ENCODE measurements around the gene RS1. TPM values are rescaled to one million over a fixed set of nuclear protein-coding genes. Genes with fewer than 3 reads are reported as not detected.

Gene RS1
- total RNA-seq, 2 experiments from 2014 or later = not detected

GRCh38 chrX:18643853-18644252 lies 28.1 kb downstream of the RS1 start:
- CTCF ChIA-PET (ENCODE audit: unreplicated experiment) = no interaction called here
- H3K4me3 ChIP-seq (ENCODE audit: low read depth, low read length, poor library complexity, severe bottlenecking) = no peak overlapping the region
- no TSS peak for BruUV-seq (replicated peaks)
- H4K20me1 ChIP-seq (ENCODE audit: insufficient read depth, low read length) = no peaks in the 10 kb centered on the region
- TF ChIP-seq CTCF (conservative IDR thresholded peaks at IDR 0.05; ENCODE audit: low read length) = no peak
- TF ChIP-seq EZH2phosphoT487 (IDR thresholded peaks at IDR 0.05; ENCODE audit: borderline replicate concordance, low read depth, low read length) = no peak
- H3K4me2 ChIP-seq (ENCODE audit: low read length) = no peak overlapping the region
- no peaks in the 10 kb centered on the region for H3K9me2 ChIP-seq (ENCODE audit: insufficient read depth, low read length)
- no peak overlapping the region for H3K27ac ChIP-seq (ENCODE audit: low read depth, low read length, poor library complexity, severe bottlenecking)
- H3K79me2 ChIP-seq (ENCODE audit: insufficient read depth, low read depth, low read length) = no peaks in the 10 kb centered on the region
- no peaks in the 10 kb centered on the region for H3K9me3 ChIP-seq (ENCODE audit: low read length)
- intact Hi-C loops (cut with micrococcal nuclease; ENCODE audit: unreplicated experiment) = no loop called here
- POLR2A ChIA-PET = no interaction called here
- DNase-seq (ENCODE audit: low spot score) = no peak
- no peaks in the 10 kb centered on the region for H3K4me1 ChIP-seq (ENCODE audit: insufficient read depth, low read length, poor library complexity, severe bottlenecking)
- no peak overlapping the region for H2AFZ ChIP-seq (ENCODE audit: low read length)
- H3K36me3 ChIP-seq (ENCODE audit: insufficient read depth, low read length) = no peaks in the 10 kb centered on the region

DNA sequence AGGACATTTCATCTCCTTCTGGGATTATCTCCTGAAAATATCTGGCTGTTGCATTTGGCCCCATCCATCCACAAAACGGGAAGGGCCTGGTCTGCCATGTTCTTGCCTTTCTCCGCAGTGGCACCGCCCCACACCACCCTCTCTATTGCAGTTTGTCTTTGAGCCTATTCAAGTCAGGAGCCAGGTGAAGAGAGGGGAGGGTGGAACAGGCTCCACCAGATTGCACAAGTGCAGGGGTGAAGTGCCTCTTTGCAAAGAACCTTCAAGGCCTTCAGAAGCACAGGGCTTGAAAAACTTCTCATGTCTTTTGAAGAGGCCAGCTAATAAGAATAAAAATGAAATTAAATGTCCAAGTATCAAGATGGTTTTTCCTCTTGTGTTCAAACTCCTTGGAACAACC lies 28.7 kb downstream of the RS1 start:
- intact Hi-C loops (cut with micrococcal nuclease; ENCODE audit: unreplicated experiment) = no loop called here
- Histone ChIP-seq H4K20me1 (ENCODE audit: insufficient read depth, low read length) (no peaks in the 10 kb centered on the region), H3K36me3 (ENCODE audit: insufficient read depth, low read length) (no peaks in the 10 kb centered on the region), H3K9me2 (ENCODE audit: insufficient read depth, low read length) (no peaks in the 10 kb centered on the region), H3K4me1 (ENCODE audit: insufficient read depth, low read length, poor library complexity, severe bottlenecking) (no peaks in the 10 kb centered on the region), H3K4me2 (ENCODE audit: low read length) (no peak overlapping the region), H3K9me3 (ENCODE audit: low read length) (no peaks in the 10 kb centered on the region), H3K79me2 (ENCODE audit: insufficient read depth, low read depth, low read length) (no peaks in the 10 kb centered on the region), H3K4me3 (ENCODE audit: low read depth, low read length, poor library complexity, severe bottlenecking) (no peak overlapping the region), H2AFZ (ENCODE audit: low read length) (no peak overlapping the region), H3K27ac (ENCODE audit: low read depth, low read length, poor library complexity, severe bottlenecking) (no peak overlapping the region)
- no peak for DNase-seq (ENCODE audit: low spot score)
- TF ChIP-seq CTCF (conservative IDR thresholded peaks at IDR 0.05; ENCODE audit: low read length) = no peak
- TF ChIP-seq EZH2phosphoT487 (IDR thresholded peaks at IDR 0.05; ENCODE audit: borderline replicate concordance, low read depth, low read length) = no peak
- CTCF ChIA-PET (ENCODE audit: unreplicated experiment) = no interaction called here
- no TSS peak for BruUV-seq (replicated peaks)
- POLR2A ChIA-PET = no interaction called here

DNA sequence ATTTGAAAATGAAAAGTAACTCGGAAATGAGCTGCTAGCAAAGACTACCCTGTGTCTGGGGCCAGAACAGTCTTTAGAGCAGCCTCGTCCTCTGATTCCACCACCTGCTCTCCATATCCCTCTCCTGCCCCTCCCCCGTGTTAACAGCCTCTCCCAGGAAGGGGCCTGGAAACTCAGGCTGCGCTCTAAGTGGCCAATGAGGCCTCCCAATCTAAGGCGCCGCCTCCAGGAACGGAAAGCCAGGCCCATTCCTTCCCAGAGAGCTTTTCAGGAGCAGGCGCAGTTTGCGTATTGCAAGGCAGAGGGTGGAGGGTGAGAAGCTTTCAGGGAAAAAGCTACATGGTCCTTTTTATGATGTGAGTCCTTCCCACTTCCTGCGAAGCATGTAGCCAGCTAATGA lies 31.2 kb downstream of the RS1 start:
- H3K9me3 ChIP-seq (ENCODE audit: low read length) = no peaks in the 10 kb centered on the region
- H3K27ac ChIP-seq (ENCODE audit: low read depth, low read length, poor library complexity, severe bottlenecking) = no peak overlapping the region
- no peak overlapping the region for H3K4me2 ChIP-seq (ENCODE audit: low read length)
- intact Hi-C loops (cut with micrococcal nuclease; ENCODE audit: unreplicated experiment) = no loop called here
- DNase-seq (ENCODE audit: low spot score) = no peak
- no peaks in the 10 kb centered on the region for H3K9me2 ChIP-seq (ENCODE audit: insufficient read depth, low read length)
- TF ChIP-seq EZH2phosphoT487 (IDR thresholded peaks at IDR 0.05; ENCODE audit: borderline replicate concordance, low read depth, low read length) (no peak), CTCF (conservative IDR thresholded peaks at IDR 0.05; ENCODE audit: low read length) (no peak)
- no peaks in the 10 kb centered on the region for H3K4me1 ChIP-seq (ENCODE audit: insufficient read depth, low read length, poor library complexity, severe bottlenecking)
- no peaks in the 10 kb centered on the region for H3K36me3 ChIP-seq (ENCODE audit: insufficient read depth, low read length)
- CTCF ChIA-PET (ENCODE audit: unreplicated experiment) = no interaction called here
- no peak overlapping the region for H2AFZ ChIP-seq (ENCODE audit: low read length)
- H3K79me2 ChIP-seq (ENCODE audit: insufficient read depth, low read depth, low read length) = no peaks in the 10 kb centered on the region
- POLR2A ChIA-PET = no interaction called here
- no peaks in the 10 kb centered on the region for H4K20me1 ChIP-seq (ENCODE audit: insufficient read depth, low read length)
- BruUV-seq (replicated peaks) = no TSS peak
- H3K4me3 ChIP-seq (ENCODE audit: low read depth, low read length, poor library complexity, severe bottlenecking) = no peak overlapping the region
